HL-60 (cell line): ENCODE measurements around the gene PTPMT1.

Source experiments
- DNase-seq, 2 experiments: peaks; one replicate each; pipeline ENCODE4 v3.0.0-alpha.2; 2010 to 2020; ENCODE audit warnings: low read depth in 1 of 2, low spot score in 1 of 2
- H3K27ac ChIP-seq: fragments of 250-450 bp; sonication (Bioruptor Pico); replicated peaks from 2 replicates; pipeline ENCODE4 v1.5.1; 2020; ENCODE audit warnings: mild to moderate bottlenecking, moderate library complexity
- H3K27me3 ChIP-seq: fragments of 250-450 bp; sonication (Bioruptor Pico); 2 replicates; pipeline ENCODE4 v1.5.1; 2021; ENCODE audit warnings: mild to moderate bottlenecking, moderate library complexity; ENCODE audit not compliant: insufficient read depth, poor library complexity, severe bottlenecking
- H3K4me3 ChIP-seq: replicated peaks from 2 replicates; pipeline ENCODE4 v1.5.1; 2011; ENCODE audit warnings: mild to moderate bottlenecking, control low read depth, low read length; ENCODE audit not compliant: insufficient read depth
- CTCF ChIP-seq: IDR thresholded peaks from one replicate; pipeline ENCODE4 v1.5.1; 2011; ENCODE audit warnings: low read length, control low read depth, inconsistent platforms; ENCODE audit not compliant: insufficient read depth
- GABPA ChIP-seq: IDR thresholded peaks from 2 replicates; pipeline ENCODE4 v1.6.1; 2012; ENCODE audit warnings: low read depth
- POLR2AphosphoS5 ChIP-seq: IDR thresholded peaks from 2 replicates; pipeline ENCODE4 v1.6.1; 2012; ENCODE audit warnings: low read depth
- REST ChIP-seq: IDR thresholded peaks from 2 replicates; pipeline ENCODE4 v1.6.1; 2012; ENCODE audit warnings: low read depth; ENCODE audit not compliant: insufficient replicate concordance
- SPI1 ChIP-seq: IDR thresholded peaks from 2 replicates; pipeline ENCODE4 v1.6.1; 2012; ENCODE audit warnings: low read depth, mild to moderate bottlenecking, borderline replicate concordance

The PTPMT1 gene

GRCh38 chr11:47591764-47592163, 26.4 kb downstream of the PTPMT1 start:
- Histone ChIP-seq H3K27ac (0 out of 2 replicates have a peak overlapping the region, but pooled peaks have one; percentile 27), H3K4me3 (no peak overlapping the region), H3K27me3 (peaks cover 17% of the 10 kb centered on the region)
- no peak for TF ChIP-seq POLR2AphosphoS5
- no peak for TF ChIP-seq CTCF
- no peak for TF ChIP-seq REST
- TF ChIP-seq SPI1: no peak
- no peak for TF ChIP-seq GABPA
- peak in 1 of 2 experiments; percentile 46 for DNase-seq

GRCh38 chr11:47592251-47592650, 26.9 kb downstream of the PTPMT1 start:
- H3K27ac ChIP-seq: no peak overlapping the region
- H3K27me3 ChIP-seq: peaks cover 17% of the 10 kb centered on the region
- TF ChIP-seq REST: no peak
- no peak for TF ChIP-seq CTCF
- no peak for TF ChIP-seq POLR2AphosphoS5
- no peak for TF ChIP-seq SPI1
- TF ChIP-seq GABPA: no peak
- peak in 1 of 2 experiments; percentile 30 for DNase-seq
- H3K4me3 ChIP-seq: no peak overlapping the region

- peaks cover 17% of the 10 kb centered on the region for H3K27me3 ChIP-seq
- H3K4me3 ChIP-seq: no peak overlapping the region
- DNase-seq: no peak
- no peak overlapping the region for H3K27ac ChIP-seq
- TF ChIP-seq REST (no peak), POLR2AphosphoS5 (no peak), SPI1 (no peak), GABPA (no peak), CTCF (no peak)
Measured at GRCh38 chr11:47592970-47593369, 27.6 kb downstream of the PTPMT1 start.
